Esophagus squamous epithelium (tissue), 4 donors: ENCODE results near the gene DACH2.

Source experiments
- CTCF ChIP-seq, 6 experiments: fragments of 450-650 bp in 4 of 6; fragments of 200-600 bp in 2 of 6; sonication (generic) in 2 of 6; IDR thresholded peaks; one replicate each; pipeline ENCODE4 v1.5.1; 2016 to 2019; ENCODE audit warnings: antibody characterized with exemption in 6 of 6, mild to moderate bottlenecking in 4 of 6, moderate library complexity in 4 of 6
- POLR2A ChIP-seq, 4 donors: fragments of 450-650 bp; IDR thresholded peaks; one replicate each; pipeline ENCODE4 v1.6.1; 2017; ENCODE audit warnings: antibody characterized with exemption in 4 of 4, mild to moderate bottlenecking in 4 of 4, moderate library complexity in 3 of 4

- no peak for TF ChIP-seq CTCF (IDR thresholded peaks at IDR 0.05)
- TF ChIP-seq POLR2A (IDR thresholded peaks at IDR 0.05) = no peak
These were observed 696.9 kb downstream of the DACH2 start for GRCh38 chrX:86845101-86845500.
